AG09319 (cell line): ENCODE data around the gene MBP.

Source experiments
- DNase-seq: peaks from one replicate; pipeline ENCODE4 v3.0.0-alpha.2; 2010; ENCODE audit warnings: low read depth; ENCODE audit errors: extremely low read depth
- CTCF ChIP-seq: IDR thresholded peaks from 2 replicates; pipeline ENCODE4 v1.5.1; 2011; ENCODE audit warnings: low read depth, mild to moderate bottlenecking, inconsistent platforms, low read length, moderate library complexity

MBP gene

GRCh38 chr18:76936877-76937276 lies 195.7 kb downstream of the MBP start:
- TF ChIP-seq CTCF: no peak
- DNase-seq: no peak

- TF ChIP-seq CTCF: no peak
- no peak for DNase-seq
Measured at GRCh38 chr18:76935722-76936337, 196.8 kb downstream of the MBP start.

- no peak for DNase-seq
- TF ChIP-seq CTCF: no peak
Measured at GRCh38 chr18:76932026-76932819, 200.4 kb downstream of the MBP start.

GRCh38 chr18:76931171-76931570 lies 201.4 kb downstream of the MBP start:
- TF ChIP-seq CTCF: no peak
- no peak for DNase-seq
